Stimulated activated CD4-positive, alpha-beta T cell treated with anti-CD3 and anti-CD28 coated beads, Interleukin-1b, Interleukin-23, amount 100 ng/mL, for 4 hours (primary cell): ENCODE results near the gene GP5.

ENCODE experiments used
- DNase-seq, 2 donors: peaks; one replicate each; pipeline ENCODE4 v3.0.0-alpha.2; 2020; ENCODE audit warnings: low read depth in 2 of 2

The GP5 gene

GRCh38 chr3:194376241-194376560 is 22.9 kb downstream of the GP5 start:
- no peak for DNase-seq

GRCh38 chr3:194375473-194376240 is 23.4 kb downstream of the GP5 start:
- no peak for DNase-seq

- DNase-seq = no peak
Observed at GRCh38 chr3:194374935-194375334, 24.1 kb downstream of the GP5 start.

GRCh38 chr3:194373899-194374298 is 25.2 kb downstream of the GP5 start:
- no peak for DNase-seq

GRCh38 chr3:194373028-194373427 is 26.0 kb downstream of the GP5 start:
- DNase-seq = no peak

- DNase-seq = no peak
Observed at GRCh38 chr3:194370753-194371152, 28.3 kb downstream of the GP5 start.

GRCh38 chr3:194369522-194370279 is 29.4 kb downstream of the GP5 start, which contains the start of gene LRRC15:
LRRC15 (minus strand) TSS chr3:194369743; CDS start chr3:194361043, 8,700 bp downstream.
- no peak for DNase-seq

GRCh38 chr3:194368918-194369317 is 30.1 kb downstream of the GP5 start:
- DNase-seq = no peak

- DNase-seq = no peak
Observed at GRCh38 chr3:194367992-194368841, 30.8 kb downstream of the GP5 start.

- no peak for DNase-seq
Observed at GRCh38 chr3:194365978-194366490, 33.0 kb downstream of the GP5 start.

- no peak for DNase-seq
Observed at GRCh38 chr3:194365526-194365925, 33.5 kb downstream of the GP5 start.

- DNase-seq = no peak
Observed at GRCh38 chr3:194364652-194365434, 34.2 kb downstream of the GP5 start.

- no peak for DNase-seq
Observed at GRCh38 chr3:194364314-194364651, 34.8 kb downstream of the GP5 start.

GRCh38 chr3:194360568-194360967 is 38.5 kb downstream of the GP5 start:
- DNase-seq = no peak

GRCh38 chr3:194357681-194358080 is 41.4 kb downstream of the GP5 start:
- no peak for DNase-seq

GRCh38 chr3:194355379-194355778 is 43.7 kb downstream of the GP5 start:
- DNase-seq = no peak

- no peak for DNase-seq
Observed at GRCh38 chr3:194354315-194354714, 44.8 kb downstream of the GP5 start.

- no peak for DNase-seq
Observed at GRCh38 chr3:194352667-194353246, 46.3 kb downstream of the GP5 start.

- no peak for DNase-seq
Observed at GRCh38 chr3:194351952-194352536, 47.0 kb downstream of the GP5 start.

GRCh38 chr3:194351080-194351672 is 47.9 kb downstream of the GP5 start, which contains the start of gene CPN2:
CPN2 (minus strand) TSS chr3:194351328; CDS start chr3:194342702, 8,626 bp downstream.
- DNase-seq = no peak
